ENCODE measurements around the gene GYPE.

GRCh38 chr4:143858456-143858855 lies 46.9 kb downstream of the GYPE start:
- no peak for TF ChIP-seq CTCF (IDR thresholded peaks at IDR 0.05)
- no peak for TF ChIP-seq POLR2A (IDR thresholded peaks at IDR 0.05)
